ENCODE measurements around the gene DIP2A.

DNA sequence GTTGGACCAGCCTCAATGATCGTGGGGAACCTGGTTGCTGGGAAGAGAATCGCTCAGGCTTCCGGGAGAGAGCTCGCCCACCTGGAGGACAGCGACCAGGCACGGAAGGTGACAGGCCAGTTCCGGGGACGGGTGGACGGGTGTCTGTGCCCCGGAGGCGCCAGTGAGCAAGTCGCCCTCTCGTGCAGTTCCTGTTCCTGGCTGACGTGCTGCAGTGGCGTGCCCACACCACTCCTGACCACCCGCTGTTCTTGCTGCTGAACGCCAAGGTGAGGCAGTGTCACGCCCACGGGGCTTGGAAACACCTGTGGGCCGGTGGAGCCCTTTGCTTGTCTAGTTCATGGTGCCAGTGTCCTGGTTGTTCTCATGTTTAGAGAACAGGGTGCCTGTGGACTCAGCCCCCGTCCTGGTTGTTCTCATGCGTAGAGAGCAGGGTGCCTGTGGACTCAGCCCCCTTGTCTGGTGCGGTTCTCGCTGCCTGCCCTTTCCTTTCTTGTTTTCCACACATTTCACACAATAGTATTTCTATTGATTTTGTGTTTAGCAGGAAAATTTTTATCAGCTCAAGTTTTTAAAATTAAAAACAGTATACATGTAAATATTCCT lies 93.0 kb downstream of the DIP2A start:
- TF ChIP-seq CTCF (IDR thresholded peaks at IDR 0.05; ENCODE audit: poor library complexity) (no peak), EZH2phosphoT487 (IDR thresholded peaks at IDR 0.05; ENCODE audit: low read depth, severe bottlenecking, unreplicated experiment) (no peak), EZH2 (IDR thresholded peaks at IDR 0.05; ENCODE audit: borderline replicate concordance) (no peak)

Data from hepatocyte (in vitro differentiated cells).